ENCODE results near the gene AGAP5. TPM values are rescaled to one million over a fixed set of nuclear protein-coding genes. Genes with fewer than 3 reads are reported as not detected.

Gene AGAP5
- total RNA-seq, 2 experiments from 2014 or later, result 5.4 to 6.7 TPM

- no peak for DNase-seq
- Mint-ChIP-seq H3K4me1 (peaks cover 3% of the 10 kb centered on the region), H3K27me3 (peaks cover 13% of the 10 kb centered on the region), H3K4me3 (no peak overlapping the region), H3K9me3 (no peaks in the 10 kb centered on the region), H3K27ac (no peak overlapping the region), H3K36me3 (no peaks in the 10 kb centered on the region)
Measured at GRCh38 chr10:73649876-73650536, 47.9 kb downstream of the AGAP5 start.

- no peak for DNase-seq
- Mint-ChIP-seq H3K9me3 (no peaks in the 10 kb centered on the region), H3K4me1 (peaks cover 8% of the 10 kb centered on the region), H3K36me3 (no peaks in the 10 kb centered on the region), H3K27me3 (peaks cover 13% of the 10 kb centered on the region), H3K27ac (no peak overlapping the region), H3K4me3 (no peak overlapping the region)
Measured at GRCh38 chr10:73648975-73649829, 48.7 kb downstream of the AGAP5 start.

DNA sequence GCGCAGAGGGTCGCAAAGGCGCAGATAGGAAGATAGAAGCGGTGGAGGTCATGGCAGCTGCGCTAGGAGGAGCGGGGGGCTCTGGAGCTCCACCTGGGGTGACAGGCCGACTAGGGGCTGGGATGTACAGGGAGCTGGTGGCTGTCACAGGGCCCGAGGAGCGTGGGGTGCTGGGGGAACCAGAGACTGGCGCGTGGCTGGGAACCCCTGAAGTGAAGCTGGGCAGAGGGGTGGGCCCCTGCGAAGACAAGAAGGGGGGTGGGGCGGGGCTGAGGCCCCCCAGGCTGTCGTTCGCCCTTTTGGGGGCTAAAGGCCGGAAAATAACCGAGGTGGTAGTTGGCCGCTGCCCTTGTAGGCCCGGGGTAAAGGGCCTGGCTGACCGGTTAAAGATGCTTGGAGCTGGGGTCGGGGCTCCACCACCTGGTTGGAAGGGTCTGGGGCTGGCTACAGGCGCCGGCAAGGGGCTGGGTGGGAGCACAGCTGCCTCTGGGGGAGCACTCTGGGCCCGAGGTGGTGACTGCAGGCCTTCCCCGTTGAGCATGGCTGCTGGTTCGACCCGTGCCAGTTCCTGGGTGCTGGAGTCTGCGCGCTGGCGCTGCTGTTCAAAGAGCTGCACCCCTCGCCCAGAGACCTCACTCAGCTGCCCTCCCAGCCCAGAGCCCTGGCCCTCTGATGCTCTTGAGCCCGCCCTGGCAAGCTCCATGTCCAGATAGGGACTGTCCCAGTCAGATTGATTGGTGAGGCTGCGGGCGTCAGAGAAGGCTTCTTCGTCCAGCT lies 49.8 kb downstream of the AGAP5 start:
- Mint-ChIP-seq H3K9me3 (no peaks in the 10 kb centered on the region), H3K27ac (no peak overlapping the region), H3K27me3 (peaks cover 13% of the 10 kb centered on the region), H3K36me3 (no peaks in the 10 kb centered on the region), H3K4me3 (peak overlapping the region; percentile 72), H3K4me1 (peaks cover 10% of the 10 kb centered on the region)
- no peak for DNase-seq

DNA sequence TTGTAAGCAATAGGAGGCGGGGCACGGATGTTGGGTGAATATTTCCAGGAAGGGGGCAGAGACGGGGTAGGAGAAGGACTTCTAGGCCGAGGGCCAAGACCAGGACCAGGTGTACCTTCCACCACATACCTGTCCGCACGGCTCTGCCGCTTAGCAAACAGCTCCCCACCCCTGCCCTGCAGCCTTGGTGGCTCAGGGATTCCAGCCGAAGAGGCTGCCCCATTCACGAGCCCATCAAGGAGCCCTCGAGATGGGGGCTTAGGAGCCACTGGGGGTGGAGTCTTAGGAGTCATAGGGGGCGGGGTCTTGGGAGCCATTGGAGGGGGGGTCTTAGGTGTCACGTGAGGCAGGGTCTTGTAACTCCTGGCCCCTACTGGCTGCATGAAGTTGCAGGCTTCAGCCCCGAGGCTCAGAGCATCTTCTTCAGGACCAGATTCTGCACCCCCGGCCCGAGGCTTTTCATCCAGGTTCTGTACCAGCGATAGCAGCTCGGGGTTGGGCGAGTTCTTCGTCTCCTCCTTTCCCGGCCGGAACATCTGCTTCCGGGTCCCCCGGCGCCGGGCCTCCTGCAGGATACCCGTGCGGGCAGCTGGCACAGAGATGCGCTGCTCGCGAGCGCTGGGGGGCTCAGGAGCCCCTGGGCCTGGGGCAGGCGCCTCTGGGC lies 50.6 kb downstream of the AGAP5 start:
- H3K27ac Mint-ChIP-seq, result no peak overlapping the region
- peak; percentile 42 for DNase-seq
- no peaks in the 10 kb centered on the region for H3K36me3 Mint-ChIP-seq
- peaks cover 10% of the 10 kb centered on the region for H3K4me1 Mint-ChIP-seq
- no peaks in the 10 kb centered on the region for H3K9me3 Mint-ChIP-seq
- H3K27me3 Mint-ChIP-seq, result peaks cover 13% of the 10 kb centered on the region
- H3K4me3 Mint-ChIP-seq, result peak overlapping the region; percentile 72

- Mint-ChIP-seq H3K9me3 (no peaks in the 10 kb centered on the region), H3K4me1 (peaks cover 10% of the 10 kb centered on the region), H3K4me3 (no peak overlapping the region), H3K36me3 (no peaks in the 10 kb centered on the region), H3K27ac (no peak overlapping the region), H3K27me3 (peaks cover 13% of the 10 kb centered on the region)
- DNase-seq, result no peak
Measured at GRCh38 chr10:73646598-73647041, 51.3 kb downstream of the AGAP5 start.

- Mint-ChIP-seq H3K4me3 (no peak overlapping the region), H3K27ac (no peak overlapping the region), H3K27me3 (peaks cover 13% of the 10 kb centered on the region), H3K4me1 (peaks cover 7% of the 10 kb centered on the region), H3K36me3 (no peaks in the 10 kb centered on the region), H3K9me3 (no peaks in the 10 kb centered on the region)
- DNase-seq, result no peak
Measured at GRCh38 chr10:73645251-73645650, 52.7 kb downstream of the AGAP5 start.

GRCh38 chr10:73644767-73645166 lies 53.1 kb downstream of the AGAP5 start:
- DNase-seq, result no peak
- no peak overlapping the region for H3K4me3 Mint-ChIP-seq
- no peak overlapping the region for H3K27ac Mint-ChIP-seq
- H3K4me1 Mint-ChIP-seq, result peaks cover 7% of the 10 kb centered on the region
- H3K36me3 Mint-ChIP-seq, result no peaks in the 10 kb centered on the region
- H3K9me3 Mint-ChIP-seq, result no peaks in the 10 kb centered on the region
- peaks cover 13% of the 10 kb centered on the region for H3K27me3 Mint-ChIP-seq

- Mint-ChIP-seq H3K9me3 (no peaks in the 10 kb centered on the region), H3K27ac (no peak overlapping the region), H3K36me3 (no peaks in the 10 kb centered on the region), H3K4me3 (no peak overlapping the region), H3K27me3 (peaks cover 11% of the 10 kb centered on the region), H3K4me1 (peaks cover 7% of the 10 kb centered on the region)
- DNase-seq, result peak; percentile 32
Measured at GRCh38 chr10:73644015-73644743, 53.7 kb downstream of the AGAP5 start.

DNA sequence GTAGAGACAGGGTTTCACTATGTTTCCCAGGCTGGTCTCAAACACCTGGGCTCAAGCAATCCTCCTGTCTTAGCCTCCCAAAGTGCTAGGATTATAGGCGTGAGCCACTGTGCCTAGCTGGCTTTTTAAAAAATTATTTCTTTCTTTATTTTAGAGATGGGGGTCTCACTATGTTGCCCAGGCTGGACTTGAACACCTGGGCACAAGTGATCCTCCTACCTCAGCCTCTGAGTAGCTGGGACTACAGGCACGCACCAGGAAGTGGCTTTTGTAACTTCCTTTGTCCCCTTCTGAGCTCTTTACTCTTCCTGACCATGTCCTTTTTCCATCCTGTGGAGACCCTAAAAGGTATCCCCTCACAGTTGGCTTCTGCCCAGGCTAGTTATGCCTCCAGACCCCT lies 54.5 kb downstream of the AGAP5 start:
- Mint-ChIP-seq H3K36me3 (no peaks in the 10 kb centered on the region), H3K27me3 (peaks cover 8% of the 10 kb centered on the region), H3K4me3 (no peak overlapping the region), H3K4me1 (peaks cover 7% of the 10 kb centered on the region), H3K27ac (no peak overlapping the region), H3K9me3 (no peaks in the 10 kb centered on the region)
- DNase-seq, result no peak

DNA sequence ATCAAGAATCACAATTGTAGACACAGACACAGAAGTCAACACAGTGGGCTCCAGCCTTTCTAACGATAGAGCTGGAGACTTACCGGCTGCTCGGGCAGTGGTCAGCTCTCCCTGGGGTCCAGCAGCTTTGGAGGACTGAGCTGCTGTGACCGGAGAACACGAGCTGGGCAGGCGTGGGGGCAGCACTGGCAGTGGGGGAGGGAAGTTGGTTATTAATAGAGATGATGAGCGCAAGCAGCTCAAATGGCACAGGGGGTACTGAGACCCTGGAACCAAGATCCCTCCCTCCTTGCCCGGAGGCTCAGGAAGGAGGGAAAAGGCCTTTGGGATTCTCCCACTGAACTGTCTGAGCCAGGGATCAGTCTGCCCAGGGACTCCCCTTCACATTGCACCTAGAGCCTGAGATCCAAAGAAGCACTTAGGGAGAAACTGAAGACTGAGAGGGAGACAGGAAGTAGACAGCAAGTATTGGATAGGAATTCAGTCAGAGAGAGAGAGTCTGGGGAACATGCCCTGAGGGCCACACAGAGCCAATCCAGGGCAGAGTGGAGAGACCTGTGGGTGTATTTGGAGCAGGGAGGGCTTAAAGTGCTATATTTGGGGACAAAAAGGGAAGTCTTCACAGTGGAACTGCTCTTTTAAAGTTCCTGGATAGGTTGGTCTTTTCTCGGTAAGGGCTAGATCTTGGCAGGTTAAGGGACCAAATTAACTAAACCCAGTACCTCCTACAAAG lies 56.4 kb downstream of the AGAP5 start, which contains the start of gene MYOZ1:
Gene MYOZ1, minus strand, starts transcription at position 147 of the 733 bp plus-strand sequence. CDS start 1,457 bp downstream, outside the sequence.
- DNase-seq, result no peak
- H3K9me3 Mint-ChIP-seq, result no peaks in the 10 kb centered on the region
- peaks cover 7% of the 10 kb centered on the region for H3K4me1 Mint-ChIP-seq
- H3K27me3 Mint-ChIP-seq, result peaks cover 3% of the 10 kb centered on the region
- H3K4me3 Mint-ChIP-seq, result no peak within 1 kb of the TSS
- no peak within 1 kb of the TSS for H3K27ac Mint-ChIP-seq
- H3K36me3 Mint-ChIP-seq, result no peaks in the 10 kb centered on the region

- Mint-ChIP-seq H3K27me3 (no peaks in the 10 kb centered on the region), H3K27ac (no peak overlapping the region), H3K4me1 (peaks cover 3% of the 10 kb centered on the region), H3K36me3 (no peaks in the 10 kb centered on the region), H3K4me3 (no peak overlapping the region), H3K9me3 (no peaks in the 10 kb centered on the region)
- no peak for DNase-seq
Measured at GRCh38 chr10:73639286-73639685, 58.6 kb downstream of the AGAP5 start.

DNA sequence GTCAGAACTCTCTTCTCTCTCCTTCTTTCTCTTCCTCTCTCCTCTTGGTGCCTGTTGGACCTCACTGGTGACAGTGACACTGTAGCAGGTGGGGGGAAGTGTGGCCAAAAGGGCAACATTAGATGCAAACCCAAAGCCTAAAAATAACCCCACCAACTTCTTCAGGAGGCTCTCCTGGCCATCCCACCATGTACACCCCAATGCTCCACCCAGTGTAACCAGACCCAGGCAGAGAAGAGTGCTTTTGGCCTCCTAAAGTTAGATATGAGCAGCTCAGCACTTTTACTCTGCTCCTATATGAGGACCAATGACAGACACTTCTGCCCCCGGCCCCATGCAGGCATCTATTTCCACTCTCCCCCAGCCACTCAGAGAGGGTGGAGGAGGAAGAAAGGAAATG lies 62.1 kb downstream of the AGAP5 start:
- no peaks in the 10 kb centered on the region for H3K27me3 Mint-ChIP-seq
- H3K4me1 Mint-ChIP-seq, result no peaks in the 10 kb centered on the region
- H3K36me3 Mint-ChIP-seq, result no peaks in the 10 kb centered on the region
- DNase-seq, result no peak
- no peak overlapping the region for H3K4me3 Mint-ChIP-seq
- H3K27ac Mint-ChIP-seq, result no peak overlapping the region
- no peaks in the 10 kb centered on the region for H3K9me3 Mint-ChIP-seq

- Mint-ChIP-seq H3K27ac (no peak overlapping the region), H3K9me3 (no peaks in the 10 kb centered on the region), H3K4me1 (no peaks in the 10 kb centered on the region), H3K4me3 (no peak overlapping the region), H3K36me3 (no peaks in the 10 kb centered on the region), H3K27me3 (no peaks in the 10 kb centered on the region)
- DNase-seq, result no peak
Measured at GRCh38 chr10:73634421-73634820, 63.5 kb downstream of the AGAP5 start.

Measured in activated naive CD8-positive, alpha-beta T cell treated with anti-CD3 and anti-CD28 coated beads for 36 hours (primary cell).